ENCODE data around the gene ZNF609.

- TF ChIP-seq EZH2 (IDR thresholded peaks at IDR 0.05; ENCODE audit: insufficient read depth, poor library complexity, severe bottlenecking) (no peak), EZH2phosphoT487 (IDR thresholded peaks at IDR 0.05; ENCODE audit: insufficient read depth, low read depth) (no peak)
Observed at GRCh38 chr15:64633332-64633731, 173.0 kb downstream of the ZNF609 start.
